HG03354 (cell line): Measurements from ENCODE around the gene IFT52.

Experiments used
- ATAC-seq: cut with Tn5 transposase; IDR thresholded peaks from one replicate; pipeline ENCODE4 v1.9.1; 2021; ENCODE audit warnings: mild to moderate bottlenecking; ENCODE audit not compliant: unreplicated experiment, poor library complexity, severe bottlenecking

IFT52 gene, protein sequence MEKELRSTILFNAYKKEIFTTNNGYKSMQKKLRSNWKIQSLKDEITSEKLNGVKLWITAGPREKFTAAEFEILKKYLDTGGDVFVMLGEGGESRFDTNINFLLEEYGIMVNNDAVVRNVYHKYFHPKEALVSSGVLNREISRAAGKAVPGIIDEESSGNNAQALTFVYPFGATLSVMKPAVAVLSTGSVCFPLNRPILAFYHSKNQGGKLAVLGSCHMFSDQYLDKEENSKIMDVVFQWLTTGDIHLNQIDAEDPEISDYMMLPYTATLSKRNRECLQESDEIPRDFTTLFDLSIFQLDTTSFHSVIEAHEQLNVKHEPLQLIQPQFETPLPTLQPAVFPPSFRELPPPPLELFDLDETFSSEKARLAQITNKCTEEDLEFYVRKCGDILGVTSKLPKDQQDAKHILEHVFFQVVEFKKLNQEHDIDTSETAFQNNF

DNA sequence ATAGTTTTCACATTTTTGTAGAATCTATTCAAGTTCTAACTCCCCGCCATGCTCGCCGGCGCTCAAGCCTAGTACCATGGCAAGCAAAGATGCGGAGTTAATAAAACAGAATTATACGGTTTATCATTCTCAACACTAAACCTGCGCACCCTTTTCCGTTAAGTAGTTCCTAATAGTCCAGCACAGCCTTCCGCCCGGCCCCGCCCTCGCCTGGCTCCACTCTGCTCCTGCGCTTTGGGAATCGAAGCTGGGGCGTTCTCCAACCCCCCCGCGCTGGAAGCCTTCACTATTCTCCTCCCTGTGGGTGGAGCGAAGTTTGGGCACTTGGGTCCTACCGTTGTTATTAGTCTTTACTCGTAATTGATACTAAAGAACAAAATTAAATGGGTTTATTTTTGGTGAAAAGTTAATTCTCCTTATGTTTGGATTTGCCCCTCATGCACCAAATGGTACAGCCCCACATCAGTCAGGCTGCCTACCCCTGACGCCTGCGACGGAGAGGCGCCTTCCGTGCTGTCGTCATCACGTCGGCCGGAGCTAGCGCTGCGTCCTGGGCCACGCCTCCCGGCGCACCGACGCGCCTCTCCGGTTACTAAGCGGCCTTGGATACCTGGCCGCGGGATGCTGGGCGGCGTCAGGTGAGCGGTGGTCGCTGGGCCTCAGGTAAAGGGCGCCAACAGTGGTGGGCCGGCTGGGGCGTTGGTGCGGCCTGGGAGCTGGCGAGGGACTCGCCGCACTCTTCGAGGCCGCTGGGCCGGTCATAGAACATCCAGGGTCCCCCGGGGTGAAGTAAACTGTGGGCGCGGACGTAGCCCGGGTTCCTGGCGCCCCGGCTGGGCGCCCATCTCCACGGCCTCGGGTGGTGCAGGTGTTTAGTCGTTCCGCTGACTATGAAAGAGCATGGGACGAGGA, at the start of gene IFT52:
Gene IFT52, plus strand, starts transcription at position 546 of the 912 bp plus-strand sequence. CDS start 3,762 bp downstream, outside the sequence.
- peak; percentile 99 for ATAC-seq

DNA sequence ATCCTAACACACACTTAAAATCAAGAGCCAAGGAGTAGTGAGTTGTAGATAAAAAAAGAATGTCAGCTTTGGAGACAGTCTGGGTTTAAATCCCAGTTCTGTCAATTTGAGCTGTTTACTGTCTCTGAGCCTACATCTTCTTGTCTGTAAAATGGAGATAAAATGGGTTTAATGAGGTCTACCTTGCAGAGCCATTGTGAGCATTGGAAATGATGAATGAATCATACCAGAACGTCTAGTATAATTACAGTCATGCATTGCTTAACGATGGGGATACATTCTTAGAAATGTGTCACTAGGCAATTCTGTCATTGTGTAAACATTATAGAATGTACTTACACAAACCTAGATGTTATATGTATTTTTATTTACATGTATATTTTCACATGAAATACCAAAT, 49.5 kb upstream of the IFT52 start:
- ATAC-seq: no peak

DNA sequence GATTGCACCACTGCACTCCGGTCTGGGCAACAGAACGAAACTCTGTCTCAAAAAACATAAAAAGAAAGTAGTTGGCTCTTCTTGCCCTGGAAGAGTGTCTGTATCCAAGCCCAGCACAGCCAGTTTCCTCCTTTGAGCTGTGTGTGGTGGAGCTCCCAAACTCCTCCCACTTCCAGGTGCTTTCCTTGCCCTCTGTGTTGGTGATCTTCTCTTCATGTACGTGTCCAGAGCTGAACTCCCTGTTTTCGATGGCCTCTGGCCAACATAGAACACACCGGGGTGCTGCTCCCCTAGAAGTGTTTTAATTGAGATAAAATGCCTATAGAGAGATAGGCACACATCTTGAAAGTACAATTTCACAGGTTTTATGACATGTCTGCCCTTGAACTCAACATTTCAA, 48.6 kb upstream of the IFT52 start:
- no peak for ATAC-seq

DNA sequence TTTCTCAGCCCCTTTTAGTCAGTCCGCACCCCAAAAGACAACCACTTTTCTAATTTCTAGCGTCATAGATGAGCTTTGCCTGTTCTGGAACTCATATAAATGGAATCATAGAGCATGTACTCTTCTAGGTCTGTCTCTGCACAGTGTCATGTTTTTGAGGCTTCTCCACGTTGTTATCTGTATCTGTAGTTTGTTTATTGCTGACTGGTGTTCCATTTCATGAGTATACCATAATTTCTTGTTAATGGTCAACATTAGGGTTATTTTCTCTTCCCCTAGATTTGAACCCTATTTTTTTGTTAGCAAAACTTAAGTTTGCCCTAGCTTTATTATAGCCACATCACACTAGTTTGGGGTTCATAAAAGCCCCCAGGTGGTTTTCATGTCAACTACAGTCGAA, 48.1 kb upstream of the IFT52 start:
- ATAC-seq: no peak

DNA sequence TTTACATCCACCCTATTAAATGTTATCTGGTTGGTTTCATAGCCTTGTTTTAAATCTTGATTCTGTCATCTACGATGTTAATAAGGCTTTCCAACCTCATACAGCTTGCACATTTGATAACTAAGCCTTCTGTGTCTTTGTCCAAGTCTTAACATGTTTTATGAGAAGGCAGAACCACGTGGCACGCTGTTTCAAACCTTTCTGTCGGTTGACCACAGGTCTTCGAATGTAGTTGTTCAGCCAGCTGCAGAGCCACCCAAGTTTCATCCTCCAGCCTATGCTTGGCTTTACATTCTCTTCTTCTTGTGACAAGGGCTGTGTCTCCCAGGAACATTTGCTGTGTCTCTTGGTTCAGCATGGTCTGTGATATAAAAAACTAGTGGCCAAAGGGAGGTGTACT, 47.6 kb upstream of the IFT52 start:
- no peak for ATAC-seq

DNA sequence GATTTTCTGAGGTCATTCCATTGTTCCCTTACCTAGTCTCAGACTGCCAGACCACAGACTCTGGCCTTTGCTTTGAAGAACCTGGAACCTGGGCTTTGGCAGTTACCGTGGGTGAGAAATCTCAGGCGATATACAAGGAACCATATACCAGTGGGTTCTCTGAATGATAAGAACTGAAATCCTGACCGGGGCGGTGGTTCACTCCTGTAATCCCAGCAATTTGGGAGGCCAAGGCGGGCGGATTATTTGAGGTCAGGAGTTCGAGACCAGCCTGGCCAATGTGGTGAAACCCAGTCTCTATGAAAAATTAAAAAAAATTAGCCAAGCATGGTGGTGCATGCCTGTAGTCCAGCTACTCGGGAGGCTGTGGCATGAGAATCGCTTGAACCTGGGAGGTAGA, 46.2 kb upstream of the IFT52 start:
- ATAC-seq: no peak

DNA sequence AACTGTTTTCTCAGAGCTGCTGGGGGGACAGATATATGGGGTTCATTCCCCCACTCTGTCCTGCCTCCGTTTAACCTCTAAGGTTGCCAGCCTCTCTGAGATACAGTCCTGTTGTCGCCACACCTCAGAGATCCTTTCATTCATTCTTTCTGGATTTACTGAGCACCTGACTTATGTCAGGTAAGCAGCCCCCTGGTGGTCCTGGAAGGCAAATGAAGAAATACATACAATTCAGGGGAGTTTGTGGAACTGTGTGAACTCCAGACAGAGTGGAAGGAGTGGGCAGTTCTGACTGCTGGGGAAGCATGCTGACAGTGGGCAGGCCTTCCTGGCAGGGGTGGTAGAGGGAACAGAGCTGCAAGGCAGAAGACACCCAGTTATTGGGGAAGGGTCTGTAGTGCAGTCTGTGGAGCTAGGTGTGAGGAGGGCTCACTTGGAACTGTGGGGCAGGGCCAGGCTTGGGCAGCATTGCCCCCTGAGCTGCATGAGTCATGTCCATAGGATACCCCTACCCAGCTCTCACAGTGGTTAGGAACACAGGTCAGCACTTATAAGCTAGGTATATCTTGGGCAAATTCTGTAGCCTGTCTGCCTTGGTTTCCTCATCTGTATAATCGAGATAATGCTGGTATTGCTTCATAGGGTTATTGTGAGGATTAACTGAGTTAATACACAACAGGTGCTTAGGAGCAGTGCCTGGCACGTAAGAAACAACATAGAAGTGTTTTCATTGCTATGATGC, 44.7 kb upstream of the IFT52 start:
- no peak for ATAC-seq

DNA sequence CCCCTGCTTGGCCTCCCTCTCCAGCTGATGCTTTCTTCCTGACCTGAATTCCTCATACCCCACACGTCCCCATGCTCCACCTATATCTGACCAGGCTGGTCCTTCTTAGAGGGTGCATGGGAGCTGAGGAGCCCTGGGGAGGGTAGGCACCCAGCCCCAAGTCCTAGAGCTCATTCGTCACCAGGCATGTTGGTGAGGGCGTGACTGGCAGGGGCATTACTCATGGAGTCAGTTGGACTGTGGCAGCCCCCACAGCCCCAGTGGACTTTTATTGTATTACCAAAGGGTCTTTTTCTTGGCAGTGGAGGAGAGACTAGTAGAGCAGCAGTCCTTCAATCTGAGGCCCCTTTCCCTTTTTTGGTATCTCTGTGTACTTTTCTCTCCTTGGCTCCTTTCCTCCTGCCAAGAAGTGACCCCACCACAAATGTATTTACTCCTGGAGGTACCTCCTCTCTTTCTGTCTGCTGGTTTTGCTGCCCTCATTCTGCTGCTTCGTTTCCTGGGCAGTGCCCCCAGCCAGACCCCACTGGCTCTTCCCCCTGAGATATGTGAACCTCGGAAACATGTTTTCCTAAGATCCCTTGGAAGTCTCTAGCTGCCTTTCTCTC, 42.4 kb upstream of the IFT52 start:
- no peak for ATAC-seq

DNA sequence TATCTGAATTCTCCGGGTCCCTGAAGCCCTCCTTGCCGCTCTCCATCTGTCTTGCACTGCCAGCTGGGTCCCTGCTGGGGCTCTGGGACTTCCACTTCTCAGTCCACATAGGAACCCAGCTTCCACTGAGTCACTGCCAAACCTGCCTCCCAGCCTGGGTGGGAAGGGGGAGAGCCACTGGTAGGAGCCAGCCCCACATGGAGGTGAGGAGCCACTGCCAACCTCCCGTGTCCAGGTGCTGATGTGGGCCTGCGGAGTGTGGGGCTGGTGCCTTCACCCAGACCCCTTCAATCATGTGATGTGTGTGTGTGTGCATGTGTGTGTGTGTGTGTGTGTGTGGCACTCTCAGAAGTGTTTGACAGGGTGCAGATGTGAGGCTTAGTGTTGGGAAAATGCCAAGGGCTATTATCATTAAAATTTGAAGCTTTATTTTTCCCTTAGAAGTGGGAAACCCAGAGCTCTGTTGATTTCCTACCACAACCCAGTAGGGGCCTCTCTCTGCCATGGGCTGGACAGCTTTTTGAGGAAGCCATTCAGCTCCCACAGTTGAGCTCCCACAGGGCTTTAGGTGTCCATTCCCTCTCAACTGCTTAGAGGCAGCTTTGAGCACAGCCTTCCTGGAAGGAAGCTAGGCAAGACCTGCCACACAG, 41.2 kb upstream of the IFT52 start:
- ATAC-seq: no peak

DNA sequence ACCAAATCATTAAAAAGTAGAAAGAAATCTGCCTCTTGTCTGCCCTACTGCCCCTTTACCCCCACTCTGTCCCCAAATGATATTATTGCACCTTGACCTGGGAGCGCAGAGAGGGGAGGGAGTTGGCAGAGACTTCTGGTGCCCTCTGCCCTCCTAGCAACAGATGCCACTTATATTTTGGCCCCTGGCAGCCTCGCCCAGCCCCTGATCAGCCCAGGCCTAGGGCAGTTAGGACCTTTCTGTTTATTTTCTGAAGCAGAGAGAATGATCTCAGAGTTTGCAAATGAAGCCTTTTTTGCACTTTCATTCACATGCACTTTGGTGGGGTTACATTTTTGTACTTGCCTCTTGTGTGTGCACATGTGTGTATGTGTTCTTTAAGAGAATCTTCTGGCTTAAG, 40.3 kb upstream of the IFT52 start:
- no peak for ATAC-seq

DNA sequence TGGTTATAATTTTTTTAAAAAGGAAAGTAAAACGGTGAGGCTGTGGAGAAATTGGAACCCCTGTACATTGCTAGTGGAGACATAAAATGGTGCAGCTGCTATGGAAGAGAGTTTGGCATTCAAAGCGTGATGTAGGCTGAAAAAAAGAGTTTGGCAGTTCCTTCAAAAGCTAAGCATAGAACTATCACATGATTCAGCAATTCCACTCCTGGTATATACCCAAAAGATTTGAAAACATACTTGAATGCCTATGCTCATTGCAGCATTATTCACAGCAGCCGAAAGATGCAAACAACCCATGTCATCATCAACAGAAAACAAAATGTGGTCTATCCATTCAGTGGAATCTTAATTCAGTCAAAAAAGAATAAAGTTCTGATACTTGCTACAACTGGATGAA, 36.4 kb upstream of the IFT52 start:
- no peak for ATAC-seq

DNA sequence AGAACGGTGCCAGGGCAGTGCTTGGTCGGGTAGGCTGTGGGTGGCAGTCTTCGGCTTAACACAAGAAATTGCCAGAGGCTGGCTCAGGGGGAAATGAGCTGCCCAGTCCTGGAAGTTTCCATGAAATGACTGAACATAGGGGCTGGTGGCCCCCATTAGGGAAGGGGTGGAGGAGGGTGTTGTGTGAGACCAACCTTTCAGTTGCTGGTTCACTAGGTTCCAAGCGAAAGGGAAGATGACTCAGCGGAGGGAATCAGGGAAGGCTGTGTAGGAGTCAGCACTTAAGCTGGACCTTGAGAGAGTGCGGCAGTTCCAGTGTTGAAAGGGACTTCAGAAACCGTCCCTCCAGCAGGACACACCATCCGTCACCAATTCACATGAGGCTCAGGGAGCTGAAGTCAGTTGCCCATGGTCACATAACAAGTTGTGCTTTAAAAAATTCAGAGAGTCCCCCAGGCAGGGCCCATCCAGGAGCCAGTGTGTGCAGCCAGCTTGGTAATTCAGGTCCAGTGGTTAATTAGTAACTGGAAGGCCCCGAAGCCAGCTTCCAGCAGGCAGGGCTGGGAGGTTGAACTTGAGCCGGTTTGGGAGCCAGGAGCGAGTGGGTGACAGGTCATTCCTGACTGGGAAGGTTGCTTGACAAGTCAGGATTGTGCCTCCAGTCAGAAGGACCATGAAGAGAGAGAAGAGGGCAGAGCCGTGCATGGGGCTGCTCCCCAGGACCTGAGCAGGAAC, 32.2 kb upstream of the IFT52 start, which contains the start of gene SGK2:
Gene SGK2, plus strand, starts transcription at position 616 of the 735 bp plus-strand sequence. CDS start 7,469 bp downstream, outside the sequence.
- no peak for ATAC-seq

DNA sequence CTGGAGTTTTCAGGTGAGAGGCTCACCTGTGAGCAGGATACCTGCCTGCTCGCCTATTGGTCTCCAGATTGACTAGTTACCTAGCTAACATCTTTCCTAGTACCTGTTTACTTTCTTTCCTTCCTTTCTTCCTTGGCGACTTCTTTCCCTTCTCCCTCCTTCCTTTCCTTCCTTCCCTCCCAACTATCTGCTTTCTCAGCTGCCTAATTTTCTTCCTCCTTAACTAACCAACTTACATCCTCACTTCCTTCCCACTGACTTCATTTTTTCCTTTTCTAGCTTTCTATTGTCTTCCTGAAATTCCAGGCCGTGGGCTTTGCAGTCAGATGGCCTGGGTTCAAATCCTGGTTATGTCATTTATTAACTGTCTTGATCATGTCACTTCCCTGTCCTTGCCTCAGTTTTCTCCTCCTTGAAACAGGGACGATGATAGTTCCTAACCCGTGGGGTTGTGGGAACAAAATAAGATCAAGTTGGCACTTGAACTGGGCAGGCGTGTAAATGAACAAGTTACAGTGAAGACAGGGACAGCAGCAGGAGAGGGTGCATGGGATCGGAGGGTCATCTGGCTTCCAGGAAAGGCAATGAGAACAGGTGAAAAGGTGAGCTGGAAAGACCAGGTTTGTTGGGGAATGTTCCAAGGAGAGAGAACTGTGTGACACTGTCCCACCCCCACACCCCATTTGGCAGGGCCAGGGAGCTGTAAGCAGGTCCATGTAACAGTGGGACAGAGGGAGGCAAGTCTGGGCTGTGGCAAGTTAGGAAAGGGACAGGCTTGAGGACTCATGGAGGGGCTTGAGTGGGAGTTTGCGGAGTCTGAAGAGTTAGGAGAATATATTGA, 31.4 kb upstream of the IFT52 start:
- no peak for ATAC-seq

DNA sequence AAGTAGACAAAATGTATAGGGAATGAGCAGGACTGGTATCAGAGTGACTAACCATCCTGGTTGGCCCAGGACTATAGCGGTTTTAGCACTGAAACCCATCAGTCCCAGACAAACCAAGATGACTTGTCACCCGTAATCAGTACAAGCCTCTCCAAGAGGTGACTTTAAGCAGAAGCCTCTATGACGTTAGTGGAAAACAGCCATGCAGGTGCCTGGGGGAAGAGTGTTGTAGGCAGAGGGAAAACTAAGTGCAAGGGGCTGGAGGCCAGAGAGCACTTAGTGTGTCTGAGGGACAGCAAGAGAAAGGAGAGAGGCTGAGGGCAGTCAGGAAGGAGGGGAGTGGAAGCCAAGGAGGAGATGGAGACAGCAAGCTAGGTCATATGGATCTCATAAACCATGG, 29.8 kb upstream of the IFT52 start:
- ATAC-seq: no peak

DNA sequence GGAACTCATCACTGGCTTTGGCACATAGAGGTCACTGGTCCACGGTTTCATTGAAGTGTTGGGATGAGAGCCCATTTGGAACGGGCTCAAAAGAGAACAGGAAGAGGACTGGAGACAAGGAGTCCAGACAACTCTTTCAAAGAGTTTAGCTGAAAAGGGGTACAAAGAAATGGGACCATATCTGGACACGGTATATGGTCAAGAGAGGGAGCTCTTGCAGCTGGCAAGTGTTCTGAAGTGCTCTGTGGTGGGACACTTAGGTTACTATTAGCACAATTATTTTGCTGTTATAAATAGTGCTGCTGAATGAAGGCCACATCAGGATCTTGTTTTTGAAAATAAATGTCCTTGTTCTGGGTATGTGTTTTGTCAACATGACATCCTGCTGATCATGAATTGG, 27.3 kb upstream of the IFT52 start:
- ATAC-seq: no peak

DNA sequence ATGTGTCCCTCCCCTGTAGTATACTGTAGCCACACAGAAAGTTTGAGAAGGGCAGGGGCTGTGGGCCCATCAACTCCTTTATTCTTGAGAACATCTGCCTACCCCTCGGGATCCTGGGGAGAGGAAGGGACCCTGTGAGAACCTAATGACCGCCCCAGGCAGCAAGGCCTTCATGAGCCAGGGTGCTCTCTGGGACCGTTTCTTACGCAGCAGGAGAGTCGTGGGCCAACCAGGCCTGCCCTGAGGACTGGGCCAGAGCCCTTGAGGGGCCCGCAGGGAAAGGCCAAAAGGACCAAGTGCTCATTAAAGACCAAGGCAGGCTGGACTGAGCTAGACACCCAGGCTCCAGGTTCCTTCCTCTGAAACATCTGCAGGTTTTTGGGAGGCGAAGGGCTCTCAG, 26.7 kb upstream of the IFT52 start:
- no peak for ATAC-seq

DNA sequence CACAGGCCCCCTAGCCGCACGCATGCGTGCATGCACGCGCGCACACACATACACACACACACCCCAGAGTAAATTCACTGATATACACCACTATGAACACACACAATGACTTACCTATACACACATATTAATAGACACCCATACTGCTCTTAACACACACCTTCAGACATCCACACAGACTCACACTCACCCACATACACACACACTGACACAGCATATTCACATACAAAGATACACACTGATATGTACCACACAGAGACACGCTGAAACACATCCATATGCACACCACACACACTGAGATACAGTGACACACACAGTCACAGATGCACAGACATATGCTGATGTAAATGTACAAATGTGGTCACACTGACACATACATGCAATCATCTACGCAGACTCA, 26.3 kb upstream of the IFT52 start:
- no peak for ATAC-seq
